HG03175 (cell line): ENCODE results near the gene FBXL22.
A peak's percentile ranks its signal among the peaks of the same experiment; 100 is the strongest.

ENCODE experiments used
- ATAC-seq: cut with Tn5 transposase; IDR thresholded peaks from one replicate; pipeline ENCODE4 v1.9.1; 2021; ENCODE audit warnings: mild to moderate bottlenecking, moderate library complexity; ENCODE audit not compliant: unreplicated experiment

FBXL22 gene

DNA sequence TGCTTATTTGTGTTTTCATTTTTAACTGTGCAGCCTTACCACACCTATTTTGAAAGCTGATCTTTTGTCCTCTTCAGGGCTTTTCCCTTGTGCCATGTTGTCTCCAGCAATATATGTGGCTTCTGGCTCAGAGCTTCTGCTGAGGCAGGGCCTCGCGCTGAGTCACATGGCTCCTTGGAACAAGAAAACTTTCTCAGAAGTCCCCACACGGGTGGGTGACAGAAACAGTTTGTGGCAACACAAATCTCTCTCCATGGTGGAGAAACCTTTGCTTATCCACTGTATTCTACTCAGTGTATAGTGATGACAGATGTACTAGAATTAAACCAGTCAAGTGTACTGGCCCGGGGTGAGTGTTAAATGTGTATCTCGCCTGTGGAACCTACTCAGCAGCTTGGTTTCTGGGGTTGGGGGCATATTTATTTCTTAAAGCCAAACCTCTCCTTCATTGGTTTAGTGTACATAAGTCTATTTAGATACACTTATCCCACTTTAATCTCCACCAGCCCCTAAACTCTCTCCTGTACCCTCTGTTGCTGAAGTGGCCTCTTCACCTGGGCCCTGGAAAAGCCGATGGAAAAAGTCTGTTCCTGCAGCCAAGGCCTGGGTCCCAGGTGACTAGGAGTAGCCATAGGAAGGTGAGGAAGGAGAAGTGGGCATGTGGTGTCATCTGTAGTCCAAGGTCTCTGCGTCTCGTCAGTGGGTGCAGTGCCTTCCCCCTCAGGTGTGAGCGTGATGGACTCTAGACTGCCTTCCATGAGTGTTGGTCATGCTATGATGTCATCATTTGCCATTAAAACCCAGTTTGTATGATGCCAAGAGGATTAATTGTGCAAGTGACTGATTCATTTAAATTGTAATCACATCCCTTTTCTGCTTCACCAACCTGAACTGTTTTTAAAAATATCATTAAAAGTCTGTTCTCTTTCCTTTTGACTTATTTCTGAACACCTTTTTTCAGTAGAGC, 3.2 kb upstream of the FBXL22 start:
- no peak for ATAC-seq

DNA sequence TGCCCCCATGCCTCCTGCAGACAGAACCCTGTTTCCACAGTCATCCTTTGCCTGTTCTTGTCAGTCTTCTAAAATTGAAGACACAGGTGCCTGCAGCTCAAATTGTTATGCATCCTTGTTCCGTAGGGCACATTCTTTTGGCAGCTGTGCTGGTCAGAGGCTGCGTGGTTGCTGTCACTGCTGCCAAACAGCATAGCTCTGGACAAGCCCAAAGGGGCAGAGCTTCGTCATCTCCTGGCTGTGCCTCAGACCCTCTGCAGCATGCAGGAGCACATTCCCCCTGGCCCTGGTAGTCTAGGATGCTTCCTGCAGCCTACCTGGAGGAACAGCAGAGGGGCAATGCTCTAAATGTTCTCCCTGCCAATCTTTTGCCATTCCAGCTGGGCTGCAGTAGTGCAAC, 2.1 kb upstream of the FBXL22 start:
- ATAC-seq: no peak

DNA sequence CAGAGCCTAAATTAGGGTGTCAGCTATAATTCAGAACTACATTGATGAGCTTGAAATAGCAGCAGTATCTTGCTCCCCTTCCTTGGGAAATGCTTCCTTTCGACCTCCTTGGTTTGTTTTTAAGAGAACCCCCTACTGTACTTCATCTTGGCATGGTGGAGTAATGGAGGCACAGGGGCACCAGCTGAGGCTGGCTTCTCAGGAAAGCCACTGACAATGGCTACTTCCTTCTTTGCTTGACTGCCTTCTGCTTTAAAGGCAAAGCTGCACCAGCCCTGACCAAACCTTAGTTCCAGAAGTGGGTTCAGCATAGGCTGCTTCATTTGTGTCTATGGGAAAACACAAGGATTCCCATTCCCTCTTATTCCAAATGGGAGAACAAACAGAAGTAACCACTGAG, 1.5 kb upstream of the FBXL22 start:
- no peak for ATAC-seq

DNA sequence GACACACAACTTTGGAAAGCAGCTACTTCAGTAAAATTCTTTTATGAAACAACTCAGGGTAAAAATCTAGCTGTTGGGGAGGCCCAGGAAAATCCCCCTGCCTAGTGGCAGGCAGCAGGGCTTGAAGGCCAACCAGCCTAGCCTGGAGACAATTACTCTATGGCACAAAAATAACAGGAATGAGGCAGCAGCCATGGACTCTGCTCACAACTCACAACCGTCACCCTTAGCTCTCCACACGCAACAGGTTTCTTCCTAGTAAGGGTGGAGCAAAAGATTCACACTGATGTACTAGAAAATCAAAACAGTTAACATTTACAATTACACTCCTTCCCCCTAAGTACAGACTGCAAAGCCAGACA, 530 bp upstream of the FBXL22 start:
- ATAC-seq: no peak

DNA sequence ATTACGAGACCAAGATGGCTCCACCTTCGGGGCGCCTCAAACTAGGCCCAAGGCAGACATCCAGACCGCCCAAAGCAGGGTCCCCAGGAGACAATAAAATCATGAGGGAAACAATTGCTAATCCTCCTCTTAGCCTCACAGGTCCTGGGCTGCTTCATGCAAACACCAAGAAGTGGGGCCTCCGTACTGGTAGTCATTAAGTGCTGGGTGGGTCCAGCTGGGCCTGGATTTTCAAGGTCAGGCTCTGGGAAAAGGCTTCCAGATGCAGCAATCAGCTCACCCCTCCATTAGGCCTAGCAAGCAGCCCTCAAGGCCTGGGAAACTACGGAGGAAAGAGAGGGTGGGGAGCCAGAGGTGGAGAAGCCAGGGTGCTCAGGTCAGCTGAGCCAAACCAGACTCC, 634 bp downstream of the FBXL22 start:
- ATAC-seq: no peak

DNA sequence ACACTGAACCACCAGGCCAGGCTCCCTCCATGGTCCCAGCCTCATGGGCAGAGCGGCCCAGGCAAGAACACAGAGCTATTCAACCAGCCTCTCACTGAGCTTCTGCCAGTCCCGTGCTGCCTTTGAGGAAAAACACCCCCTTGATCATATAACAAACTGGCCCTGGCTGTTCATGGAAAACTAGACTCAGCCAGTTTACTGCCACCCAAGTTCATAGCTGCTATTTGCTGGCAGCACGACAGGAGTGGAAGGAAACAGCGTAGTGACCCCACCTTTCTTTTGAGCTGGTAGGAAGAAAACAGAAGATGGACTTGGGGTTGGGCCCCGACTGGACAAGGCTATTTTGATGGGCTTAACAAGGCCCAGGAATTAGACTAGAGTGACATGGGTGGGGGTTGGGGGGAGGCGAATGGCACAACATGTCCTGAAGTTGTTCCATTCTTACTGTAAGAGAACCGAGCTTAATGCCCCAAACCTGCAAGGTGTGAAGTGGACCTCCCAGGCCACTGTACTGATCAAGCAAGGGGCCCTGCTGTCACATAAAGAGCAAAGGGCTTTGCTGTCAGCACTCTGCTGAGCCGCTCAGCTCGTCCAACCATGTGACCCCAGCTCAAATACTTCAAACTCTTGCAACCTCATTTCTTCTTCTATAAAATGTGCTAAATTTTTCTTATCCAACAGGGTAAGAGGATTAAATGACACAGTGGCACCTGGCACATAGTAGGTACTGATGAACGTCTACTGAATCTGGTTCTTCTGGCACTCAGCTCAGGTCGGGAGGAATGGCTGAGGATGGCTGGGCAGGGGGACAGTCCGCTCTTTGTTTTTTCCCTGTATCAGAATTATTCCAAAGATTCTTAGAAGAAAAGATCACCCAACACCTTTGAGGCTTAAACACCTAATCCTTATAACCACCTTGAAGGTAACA, 1.6 kb downstream of the FBXL22 start:
- no peak for ATAC-seq

DNA sequence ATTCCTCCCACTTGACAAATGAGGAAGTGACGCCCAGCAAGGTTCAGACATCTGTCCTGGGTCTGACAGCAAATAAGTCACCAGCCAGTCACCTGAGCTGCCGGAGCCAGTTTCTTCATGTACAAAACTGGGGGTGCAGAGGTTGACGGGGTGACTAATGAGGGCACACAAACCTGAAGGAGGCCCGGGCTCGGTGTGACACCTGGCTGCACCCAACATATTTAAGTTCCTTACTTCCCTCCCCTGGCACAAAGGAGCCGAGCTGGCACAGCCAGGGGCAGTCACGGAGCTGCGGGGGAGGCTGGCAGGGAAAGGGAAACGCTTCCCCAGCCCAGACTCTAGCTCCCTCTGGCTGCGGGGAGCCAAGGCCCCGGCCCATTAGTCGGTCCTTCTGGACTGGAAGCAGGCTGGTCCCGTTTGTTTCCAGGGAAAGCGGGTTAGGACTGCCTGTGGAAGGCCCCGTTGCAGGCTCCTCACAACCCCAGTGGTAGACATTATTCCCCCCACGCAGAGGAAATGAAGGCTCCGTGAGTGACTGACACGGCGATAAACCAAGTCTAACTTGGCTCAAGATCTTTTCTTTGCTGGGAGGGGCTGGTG, 2.3 kb downstream of the FBXL22 start:
- ATAC-seq: no peak

DNA sequence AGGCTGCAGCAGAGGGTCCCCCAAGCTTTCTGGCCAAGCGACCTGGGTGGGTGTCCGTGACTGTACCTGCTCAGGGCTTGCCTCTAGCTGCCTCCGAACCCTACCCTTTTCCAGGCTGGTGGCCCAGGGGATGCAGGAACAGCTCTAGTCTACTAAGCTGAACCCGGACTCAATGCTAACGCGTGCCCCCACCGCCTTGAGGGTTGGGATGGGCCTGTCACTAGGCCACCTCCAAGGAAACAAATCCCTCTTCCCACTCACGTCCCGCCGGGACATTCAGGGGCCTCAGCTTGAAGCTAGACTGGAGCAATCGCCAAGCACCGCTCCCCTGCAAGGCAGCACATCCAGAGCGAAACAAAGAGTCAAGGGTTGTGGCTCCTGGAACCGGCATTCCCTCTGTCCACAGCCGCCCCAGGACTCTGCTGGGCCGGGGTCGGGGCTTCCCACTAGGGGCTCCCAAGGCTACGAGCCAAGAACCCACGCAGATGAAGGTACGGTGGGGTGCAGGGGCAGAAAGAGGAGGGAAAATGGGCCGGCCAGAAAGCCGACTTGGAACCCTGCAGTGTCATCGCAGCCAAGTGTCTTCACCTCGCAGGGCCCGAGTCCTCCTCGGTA, 2.9 kb downstream of the FBXL22 start:
- no peak for ATAC-seq

DNA sequence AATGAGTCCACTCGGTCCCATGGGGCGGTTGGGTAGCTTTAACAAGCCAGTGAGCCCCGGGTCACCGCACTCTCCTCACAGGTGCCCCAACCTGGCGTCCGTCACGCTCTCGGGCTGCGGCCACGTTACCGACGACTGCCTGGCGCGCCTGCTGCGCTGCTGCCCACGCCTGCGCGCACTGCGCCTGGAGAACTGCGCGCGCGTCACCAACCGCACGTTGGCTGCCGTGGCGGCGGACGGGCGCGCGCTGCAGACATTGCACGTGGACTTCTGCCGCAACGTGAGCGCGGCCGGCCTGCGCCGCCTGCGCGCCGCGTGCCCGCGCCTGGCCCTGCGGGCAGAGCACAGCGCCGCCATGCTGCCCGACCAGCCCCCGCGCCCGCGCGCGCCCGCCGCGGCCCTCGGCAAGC, 3.4 kb downstream of the FBXL22 start:
- peak; percentile 75 for ATAC-seq

DNA sequence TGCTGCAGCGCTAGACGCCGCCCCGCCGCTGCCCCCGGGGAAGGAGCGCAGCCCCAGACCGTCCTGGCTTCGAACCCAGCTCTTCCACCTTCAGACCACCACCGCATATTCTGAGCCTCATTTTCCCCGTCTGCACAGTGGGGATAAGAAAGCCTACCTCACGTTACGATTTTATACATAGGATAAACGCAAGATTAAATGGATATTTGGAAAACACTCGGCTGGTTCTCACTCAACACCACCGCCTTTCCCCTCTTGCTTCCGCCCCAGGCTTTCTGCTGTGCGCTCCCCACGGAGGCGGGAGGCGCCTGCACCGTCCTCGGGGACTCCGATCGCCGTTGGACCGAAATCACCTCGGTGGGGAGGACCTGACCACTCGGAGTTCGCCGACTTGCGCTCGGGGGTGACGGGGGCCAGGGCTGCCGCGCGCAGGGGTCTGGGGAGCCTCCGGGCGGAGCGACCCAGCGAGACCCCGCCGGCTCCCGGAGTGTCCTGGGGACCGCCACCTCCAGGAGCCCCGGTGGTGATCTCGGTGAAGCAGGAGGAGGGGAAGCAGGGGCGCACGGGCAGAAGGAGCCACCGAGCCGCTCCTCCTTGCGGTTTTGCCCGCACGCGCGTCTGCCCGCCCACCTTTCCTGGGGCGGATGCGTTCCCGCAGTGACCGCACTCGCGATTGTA, 4.0 kb downstream of the FBXL22 start:
- ATAC-seq: peak; percentile 6

DNA sequence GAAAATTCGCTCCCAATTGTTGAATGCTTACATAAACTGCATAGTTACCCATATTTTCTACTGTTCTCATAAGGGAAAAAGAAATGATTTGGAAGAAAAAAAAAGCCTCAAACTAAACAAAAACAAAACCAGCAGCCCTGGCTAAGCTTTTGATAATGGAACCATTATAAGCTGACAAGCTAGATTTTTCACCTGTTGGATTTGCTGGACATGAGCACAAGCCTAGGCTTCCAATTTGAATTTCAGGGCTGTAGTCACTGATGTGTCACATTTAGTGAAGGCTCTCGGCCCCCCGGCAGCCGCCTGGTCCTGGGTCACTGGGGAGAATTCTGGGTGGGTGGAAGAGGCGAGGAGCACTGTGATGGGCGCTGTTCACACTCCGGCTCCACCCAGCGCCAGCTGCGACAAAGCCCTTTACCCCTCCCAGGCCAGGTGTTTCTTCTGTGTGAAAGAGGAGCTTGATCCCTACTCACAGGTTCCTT, 4.6 kb downstream of the FBXL22 start:
- ATAC-seq: no peak

DNA sequence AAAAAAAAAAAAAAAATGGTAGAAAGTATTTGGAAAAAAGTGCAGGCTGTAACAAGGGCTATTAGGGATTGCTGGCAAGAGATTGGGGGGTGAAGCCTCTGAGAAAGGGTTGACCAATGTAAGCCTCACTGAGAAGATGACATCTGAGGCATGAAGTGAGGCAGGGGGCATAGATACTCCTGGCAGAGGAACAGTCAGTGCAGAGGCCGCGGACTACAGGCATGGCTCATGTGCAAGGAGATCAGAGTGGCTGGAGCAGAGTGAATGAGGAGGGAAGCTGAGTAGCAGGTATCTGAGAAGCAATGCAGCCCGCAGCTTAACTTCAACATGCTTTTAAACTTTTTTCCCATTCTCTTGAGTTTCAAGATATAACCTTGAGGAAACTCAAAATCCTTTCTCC, 5.4 kb downstream of the FBXL22 start:
- no peak for ATAC-seq

DNA sequence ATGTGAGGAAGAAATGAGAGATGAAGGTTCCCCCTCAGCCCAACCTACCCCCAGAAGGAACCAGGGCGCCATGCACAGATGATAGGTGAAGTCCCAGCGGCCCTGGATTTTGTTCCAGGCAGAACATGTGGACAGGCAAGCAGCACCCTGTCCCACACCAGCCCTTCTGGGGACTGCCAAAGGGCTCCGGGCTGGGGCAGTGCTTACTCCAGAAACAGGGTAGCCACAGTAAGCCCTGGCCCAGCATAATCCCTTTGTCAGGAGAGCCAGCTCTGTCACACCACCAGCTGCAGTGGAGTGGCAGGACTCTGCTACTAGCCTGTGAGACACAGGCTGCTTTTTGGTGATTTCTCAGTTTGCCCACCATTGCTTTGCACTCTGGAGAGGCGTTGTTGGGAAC, 6.3 kb downstream of the FBXL22 start:
- no peak for ATAC-seq

DNA sequence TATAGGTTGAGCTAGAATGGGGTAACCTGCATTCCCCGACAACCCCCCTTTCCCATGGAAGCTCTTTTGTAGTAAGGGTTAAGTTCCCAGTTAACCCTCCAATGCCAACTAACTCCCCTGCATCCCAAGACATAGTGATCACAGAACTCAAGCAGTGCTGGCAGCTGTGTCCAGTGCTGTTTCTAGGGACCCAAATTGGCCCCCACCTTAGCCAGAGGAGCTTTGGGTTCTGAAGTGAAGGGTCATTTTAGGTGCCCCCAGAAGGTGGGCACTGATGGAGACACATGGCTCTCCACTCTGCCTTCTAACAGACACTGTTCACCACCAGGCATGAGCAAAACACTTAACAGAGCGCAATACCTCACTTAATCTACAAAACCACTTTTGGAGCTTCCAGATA, 7.1 kb downstream of the FBXL22 start:
- no peak for ATAC-seq

DNA sequence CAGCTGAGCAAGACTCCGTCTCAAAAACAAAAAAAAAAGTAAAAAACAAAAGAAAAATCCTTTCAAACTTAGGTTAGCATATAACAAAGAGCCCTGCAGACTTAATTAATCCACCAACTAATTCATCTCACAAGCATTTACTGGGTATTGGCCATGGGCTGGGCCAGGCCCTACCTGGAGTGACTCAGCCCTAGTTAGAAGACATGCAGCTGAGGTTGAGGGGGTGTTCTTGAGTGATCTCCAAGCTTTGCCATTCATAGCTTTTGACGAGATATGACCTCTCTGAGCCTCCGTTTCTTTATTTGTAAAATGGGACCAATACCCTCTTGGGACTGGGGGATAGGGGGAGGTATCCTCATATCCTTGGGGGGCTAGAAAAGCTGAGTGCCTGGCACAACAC, 7.8 kb downstream of the FBXL22 start:
- no peak for ATAC-seq

DNA sequence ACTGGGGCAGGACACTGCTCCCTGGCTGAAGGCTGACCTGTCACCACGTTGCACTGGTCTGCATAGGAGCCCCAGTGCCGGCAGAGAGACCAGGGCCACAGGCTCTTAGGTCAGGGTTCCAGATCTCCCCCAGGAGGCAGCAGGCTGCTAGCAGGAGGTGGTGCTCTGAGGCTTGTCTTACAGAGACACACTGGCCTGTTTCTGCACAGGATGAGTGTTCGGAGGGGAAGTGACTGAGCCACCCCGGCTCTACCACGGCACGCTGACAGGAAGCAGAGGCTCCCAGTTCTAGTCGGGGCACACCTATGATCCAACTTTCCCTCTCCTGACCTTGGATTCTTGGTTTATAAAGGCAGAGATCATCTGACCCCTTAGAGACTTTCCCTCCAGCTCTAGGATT, 8.6 kb downstream of the FBXL22 start:
- ATAC-seq: no peak

DNA sequence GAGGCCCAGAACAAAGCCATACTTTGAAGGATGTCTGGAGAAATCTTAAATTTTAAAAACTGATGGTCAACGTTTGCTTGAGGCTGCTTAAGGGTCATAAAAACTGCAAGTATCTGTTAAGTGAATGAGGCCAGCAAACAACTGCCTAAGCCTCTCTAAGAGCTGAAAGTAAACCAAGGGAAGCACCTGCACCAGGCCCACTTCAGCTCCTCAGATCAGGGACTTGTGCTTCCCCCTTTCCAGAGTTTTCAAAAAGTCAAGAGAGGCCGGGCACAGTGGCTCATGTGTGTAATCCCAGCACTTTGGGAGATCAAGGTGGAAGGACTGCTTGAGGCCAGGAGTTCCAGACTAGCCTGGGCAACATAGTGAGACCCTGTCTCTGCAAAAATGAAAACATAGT, 9.1 kb downstream of the FBXL22 start:
- ATAC-seq: no peak

DNA sequence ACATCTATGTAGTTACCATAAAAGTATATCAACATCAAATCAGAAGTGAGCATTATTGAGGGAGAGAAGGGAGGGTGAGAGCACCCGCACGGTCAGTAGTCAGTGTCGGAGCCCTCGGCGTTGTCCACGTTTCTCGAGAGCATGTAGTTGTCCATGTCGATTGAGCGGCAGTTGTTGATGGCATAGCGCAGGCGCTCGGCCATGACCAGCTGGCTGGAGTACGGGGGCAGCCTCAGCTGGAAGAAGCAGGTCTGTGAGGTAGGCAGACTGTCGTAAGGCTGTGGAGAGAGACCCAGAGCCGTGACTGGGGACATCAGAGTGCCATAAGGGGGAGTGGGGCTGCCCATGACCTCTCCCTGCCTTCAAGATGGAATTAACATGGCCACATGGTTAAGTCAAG, 11.8 kb downstream of the FBXL22 start:
- no peak for ATAC-seq

DNA sequence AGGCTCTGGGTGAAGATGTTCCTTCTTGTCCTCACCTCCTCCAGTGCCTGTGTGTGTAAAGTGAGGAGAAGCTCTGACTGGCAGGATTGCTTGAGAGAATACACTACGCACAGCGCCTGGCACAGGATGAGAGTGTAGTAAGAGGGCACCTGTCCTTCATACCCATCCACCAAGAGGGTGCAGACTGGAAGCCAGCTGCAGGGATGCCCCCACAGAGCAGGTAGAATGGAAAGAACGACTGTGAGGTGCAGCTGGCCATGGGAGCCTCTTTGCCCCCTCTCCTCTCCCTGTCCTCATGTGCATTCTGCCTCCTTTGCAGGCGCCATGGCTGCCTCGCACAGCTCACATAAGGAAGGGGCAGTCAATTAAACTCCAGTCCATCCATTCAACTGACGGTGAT, 12.3 kb downstream of the FBXL22 start:
- no peak for ATAC-seq

DNA sequence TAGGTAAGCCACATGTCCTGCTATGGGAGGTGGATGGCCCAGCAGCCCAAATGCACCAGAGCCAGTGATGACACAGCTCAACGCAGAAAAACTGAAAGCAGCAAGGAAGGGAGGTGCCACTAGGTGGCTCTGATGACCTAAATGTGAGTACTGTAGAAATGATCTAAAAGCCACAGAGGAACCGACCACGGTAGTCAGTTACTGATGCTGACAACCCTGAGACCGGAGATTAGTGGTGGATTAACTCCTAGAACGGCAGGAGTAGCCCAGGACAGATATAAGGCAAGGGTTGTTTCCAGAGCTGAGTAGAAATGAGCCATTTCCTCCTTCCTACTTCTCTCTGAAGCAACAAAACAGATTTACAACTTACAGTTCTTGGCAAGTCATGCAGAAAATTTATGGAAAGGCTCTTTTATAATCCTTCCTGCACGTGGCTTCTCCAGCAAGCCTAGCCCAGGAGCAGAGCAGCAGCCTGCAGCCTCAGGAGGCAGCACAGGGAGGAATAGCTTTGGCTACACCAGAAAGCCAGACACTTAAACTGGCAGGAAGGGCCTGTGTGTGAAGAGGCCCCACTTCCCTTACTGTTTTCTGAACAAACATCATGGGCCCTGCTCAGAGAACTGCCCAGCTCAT, 13.1 kb downstream of the FBXL22 start:
- ATAC-seq: peak; percentile 73
